ENCODE results near the gene CALML5. TPM values are rescaled to one million over a fixed set of nuclear protein-coding genes. Genes with fewer than 3 reads are reported as not detected.

The CALML5 gene
- total and polyA plus RNA-seq, 4 donors: not detected

DNA sequence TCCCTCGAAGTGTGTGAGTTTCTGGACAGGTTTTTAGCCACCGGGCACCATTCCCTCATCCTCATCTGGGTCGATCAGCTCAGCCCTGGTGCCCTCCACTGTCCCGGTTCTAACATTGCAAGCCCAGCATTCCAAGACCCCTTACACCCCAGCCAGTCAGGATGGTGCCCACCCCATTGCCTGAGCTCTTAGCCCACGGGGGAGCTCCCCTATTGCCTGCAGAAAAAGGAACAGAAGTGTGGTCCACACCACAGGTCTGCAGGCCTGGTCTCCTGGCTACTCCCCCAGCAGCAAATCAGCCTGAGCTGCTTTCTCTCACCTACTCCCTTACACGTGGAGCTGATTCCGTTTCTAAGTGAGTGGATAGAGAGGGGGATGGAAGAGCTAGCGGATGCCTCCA is 4.8 kb downstream of the CALML5 start:
- H3K4me3 ChIP-seq: no peak overlapping the region
- TF ChIP-seq, protein P1, sequence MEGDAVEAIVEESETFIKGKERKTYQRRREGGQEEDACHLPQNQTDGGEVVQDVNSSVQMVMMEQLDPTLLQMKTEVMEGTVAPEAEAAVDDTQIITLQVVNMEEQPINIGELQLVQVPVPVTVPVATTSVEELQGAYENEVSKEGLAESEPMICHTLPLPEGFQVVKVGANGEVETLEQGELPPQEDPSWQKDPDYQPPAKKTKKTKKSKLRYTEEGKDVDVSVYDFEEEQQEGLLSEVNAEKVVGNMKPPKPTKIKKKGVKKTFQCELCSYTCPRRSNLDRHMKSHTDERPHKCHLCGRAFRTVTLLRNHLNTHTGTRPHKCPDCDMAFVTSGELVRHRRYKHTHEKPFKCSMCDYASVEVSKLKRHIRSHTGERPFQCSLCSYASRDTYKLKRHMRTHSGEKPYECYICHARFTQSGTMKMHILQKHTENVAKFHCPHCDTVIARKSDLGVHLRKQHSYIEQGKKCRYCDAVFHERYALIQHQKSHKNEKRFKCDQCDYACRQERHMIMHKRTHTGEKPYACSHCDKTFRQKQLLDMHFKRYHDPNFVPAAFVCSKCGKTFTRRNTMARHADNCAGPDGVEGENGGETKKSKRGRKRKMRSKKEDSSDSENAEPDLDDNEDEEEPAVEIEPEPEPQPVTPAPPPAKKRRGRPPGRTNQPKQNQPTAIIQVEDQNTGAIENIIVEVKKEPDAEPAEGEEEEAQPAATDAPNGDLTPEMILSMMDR (IDR thresholded peaks at IDR 0.05; ENCODE audit: control extremely low read depth, extremely low read depth): no peak
- no peak overlapping the region for H3K9ac ChIP-seq (ENCODE audit: insufficient read depth in 1 of 2, low read length in 2 of 2)
- H3K36me3 ChIP-seq (ENCODE audit: control insufficient read depth in 4 of 4, insufficient read depth in 4 of 4, low read length in 4 of 4): no peaks in the 10 kb centered on the region
- H3K27ac ChIP-seq (ENCODE audit: low read depth in 1 of 2, low read length in 1 of 2): no peak overlapping the region
- peaks cover 0 to 8% (median 0%) of the 10 kb centered on the region in 4 donors for H3K9me3 ChIP-seq (ENCODE audit: control insufficient read depth in 4 of 4, insufficient read depth in 3 of 4, low read length in 3 of 4)
- H3K4me1 ChIP-seq (ENCODE audit: control insufficient read depth in 5 of 5, insufficient read depth in 5 of 5, low read length in 5 of 5): peaks cover 0 to 5% (median 0%) of the 10 kb centered on the region in 5 donors
- no peak for DNase-seq
- ATAC-seq (ENCODE audit: insufficient read depth, low FRiP score): no peak
- 89 to 93% methylated on average over 8 of the region's 8 CpGs for WGBS, 2 donors
- no peaks in the 10 kb centered on the region for H3K27me3 ChIP-seq (ENCODE audit: control insufficient read depth in 3 of 3, insufficient read depth in 3 of 3, low read length in 2 of 3)

DNA sequence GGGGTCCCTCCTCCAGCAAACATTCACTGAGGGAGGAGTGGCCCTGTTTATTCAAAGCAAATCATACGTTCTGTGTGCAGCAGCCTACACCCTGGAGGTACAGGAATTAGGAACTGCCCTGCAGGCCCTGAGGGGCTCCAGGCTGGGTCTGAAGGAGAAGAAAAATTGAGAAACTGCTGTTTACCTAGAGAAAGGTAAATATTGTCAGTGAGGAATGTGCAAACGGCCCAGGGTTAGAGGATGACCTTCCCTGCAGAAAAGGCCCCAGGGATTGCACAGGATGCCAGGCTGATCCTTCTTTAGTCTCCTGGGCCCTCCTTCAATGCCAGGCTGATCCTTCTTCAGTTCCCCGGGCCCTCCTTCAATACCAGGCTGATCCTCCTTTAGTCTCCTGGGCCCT is 5.7 kb downstream of the CALML5 start:
- Histone ChIP-seq H3K9ac (ENCODE audit: insufficient read depth in 1 of 2, low read length in 2 of 2) (no peak overlapping the region), H3K4me3 (no peak overlapping the region), H3K4me1 (ENCODE audit: control insufficient read depth in 5 of 5, insufficient read depth in 5 of 5, low read length in 5 of 5) (peaks cover 0 to 4% (median 0%) of the 10 kb centered on the region in 5 donors), H3K27ac (ENCODE audit: low read depth in 1 of 2, low read length in 1 of 2) (no peak overlapping the region), H3K9me3 (ENCODE audit: control insufficient read depth in 4 of 4, insufficient read depth in 3 of 4, low read length in 3 of 4) (peaks cover 0 to 8% (median 0%) of the 10 kb centered on the region in 4 donors), H3K27me3 (ENCODE audit: control insufficient read depth in 3 of 3, insufficient read depth in 3 of 3, low read length in 2 of 3) (no peaks in the 10 kb centered on the region), H3K36me3 (ENCODE audit: control insufficient read depth in 4 of 4, insufficient read depth in 4 of 4, low read length in 4 of 4) (no peaks in the 10 kb centered on the region)
- no peak for DNase-seq
- TF ChIP-seq, protein P1 (IDR thresholded peaks at IDR 0.05; ENCODE audit: control extremely low read depth, extremely low read depth): no peak
- no peak for ATAC-seq (ENCODE audit: insufficient read depth, low FRiP score)
- 68 to 91% methylated on average over 3 of the region's 3 CpGs for WGBS, 2 donors

DNA sequence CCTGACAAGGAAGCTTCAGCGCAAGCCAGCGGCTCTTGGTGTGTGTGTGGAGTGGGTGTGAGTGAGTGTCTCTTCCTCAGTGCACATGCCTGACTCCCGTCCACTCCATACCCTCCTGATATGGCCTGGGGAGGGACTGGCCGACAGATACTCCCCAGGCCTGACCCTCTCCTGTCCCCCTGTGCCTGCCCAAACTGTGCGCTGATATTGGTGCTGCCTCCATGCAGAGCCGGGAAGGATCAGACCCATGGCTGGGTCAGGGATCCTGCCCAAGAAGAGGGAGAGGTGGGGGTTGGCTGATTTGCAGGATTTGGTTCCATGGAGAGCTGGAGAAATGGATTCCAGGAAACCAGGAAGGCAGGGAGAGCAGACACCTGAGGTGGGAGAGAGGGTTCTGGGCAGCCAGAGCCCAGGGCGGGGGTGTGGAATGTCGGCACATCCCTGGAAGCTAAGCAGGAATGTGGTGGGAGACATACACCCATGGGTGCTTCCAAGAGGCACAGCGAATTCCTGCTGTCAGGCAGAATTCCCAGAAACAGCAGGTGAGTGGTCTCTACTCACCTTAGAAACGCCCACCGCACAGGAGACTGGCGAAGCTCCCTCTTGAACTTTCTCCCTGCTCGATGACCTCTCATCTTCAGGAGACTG is 6.3 kb downstream of the CALML5 start:
- no peaks in the 10 kb centered on the region for H3K36me3 ChIP-seq (ENCODE audit: control insufficient read depth in 4 of 4, insufficient read depth in 4 of 4, low read length in 4 of 4)
- peaks cover 0 to 4% (median 0%) of the 10 kb centered on the region in 5 donors for H3K4me1 ChIP-seq (ENCODE audit: control insufficient read depth in 5 of 5, insufficient read depth in 5 of 5, low read length in 5 of 5)
- H3K27me3 ChIP-seq (ENCODE audit: control insufficient read depth in 3 of 3, insufficient read depth in 3 of 3, low read length in 2 of 3): no peaks in the 10 kb centered on the region
- 83 to 92% methylated on average over 13 of the region's 13 CpGs for WGBS, 2 donors
- H3K27ac ChIP-seq (ENCODE audit: low read depth in 1 of 2, low read length in 1 of 2): no peak overlapping the region
- DNase-seq (no peak), ATAC-seq (ENCODE audit: insufficient read depth, low FRiP score) (no peak)
- H3K9ac ChIP-seq (ENCODE audit: insufficient read depth in 1 of 2, low read length in 2 of 2): no peak overlapping the region
- peaks cover 0 to 8% (median 0%) of the 10 kb centered on the region in 4 donors for H3K9me3 ChIP-seq (ENCODE audit: control insufficient read depth in 4 of 4, insufficient read depth in 3 of 4, low read length in 3 of 4)
- no peak overlapping the region for H3K4me3 ChIP-seq
- TF ChIP-seq, protein P1 (IDR thresholded peaks at IDR 0.05; ENCODE audit: control extremely low read depth, extremely low read depth): no peak
